ENCODE measurements around the gene CTPS2. TPM values are rescaled to one million over a fixed set of nuclear protein-coding genes. Genes with fewer than 3 reads are reported as not detected.

Gene CTPS2
- total RNA-seq, 6 experiments from 2014 or later, result 5.1 to 7.3 (median 6.5) TPM

- Mint-ChIP-seq H3K27me3 (ENCODE audit: insufficient read depth) (no peaks in the 10 kb centered on the region), H3K27ac (no peak overlapping the region), H3K9me3 (no peaks in the 10 kb centered on the region), H3K4me1 (ENCODE audit: low read depth) (peaks cover 12% of the 10 kb centered on the region), H3K4me3 (no peak overlapping the region), H3K36me3 (ENCODE audit: low read depth) (no peaks in the 10 kb centered on the region)
- TF ChIP-seq CTCF (IDR thresholded peaks at IDR 0.05), result no peak
- DNase-seq, result no peak
Observed at GRCh38 chrX:16745659-16746058, 33.2 kb upstream of the CTPS2 start.

- TF ChIP-seq CTCF (IDR thresholded peaks at IDR 0.05), result no peak
- no peaks in the 10 kb centered on the region for H3K9me3 Mint-ChIP-seq
- no peak overlapping the region for H3K27ac Mint-ChIP-seq
- no peaks in the 10 kb centered on the region for H3K27me3 Mint-ChIP-seq (ENCODE audit: insufficient read depth)
- H3K36me3 Mint-ChIP-seq (ENCODE audit: low read depth), result no peaks in the 10 kb centered on the region
- H3K4me3 Mint-ChIP-seq, result no peak overlapping the region
- no peak for DNase-seq
- H3K4me1 Mint-ChIP-seq (ENCODE audit: low read depth), result peaks cover 12% of the 10 kb centered on the region
Observed at GRCh38 chrX:16745102-16745501, 32.6 kb upstream of the CTPS2 start.

DNA sequence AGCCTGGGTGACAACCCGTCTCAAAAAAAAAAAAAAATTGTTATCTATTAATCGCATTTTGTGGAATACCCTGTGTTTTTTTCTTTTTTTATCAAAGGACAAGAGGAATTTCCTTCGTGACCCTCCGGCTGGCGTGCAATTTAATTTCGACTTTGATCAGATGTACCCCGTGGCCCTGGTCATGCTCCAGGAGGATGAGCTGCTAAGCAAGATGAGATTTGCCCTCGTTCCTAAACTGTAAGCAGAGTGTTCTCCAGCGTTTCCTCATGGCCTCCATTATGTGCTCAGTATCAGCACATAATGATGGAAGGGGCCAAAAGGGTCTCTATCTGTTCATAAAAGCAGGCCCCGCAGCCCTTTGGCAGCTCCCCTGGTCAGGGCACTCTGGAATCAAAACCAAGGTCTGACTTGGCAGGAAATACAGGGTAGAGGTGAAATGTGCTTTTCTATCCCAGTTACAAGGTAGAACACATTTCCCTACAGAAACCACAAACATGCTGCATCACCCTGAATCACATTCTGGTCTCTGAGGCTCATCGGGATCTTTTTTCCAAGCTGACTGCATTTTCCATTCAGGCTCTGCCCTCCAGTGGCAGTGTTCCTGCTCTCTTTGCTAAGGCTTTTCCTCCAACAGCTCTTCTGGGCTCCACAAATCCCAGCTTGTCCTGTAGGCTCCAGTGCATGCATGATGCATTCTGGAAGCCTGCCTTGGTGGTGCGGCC, 31.3 kb upstream of the CTPS2 start:
- DNase-seq, result peak; percentile 80
- H3K36me3 Mint-ChIP-seq (ENCODE audit: low read depth), result no peaks in the 10 kb centered on the region
- no peak overlapping the region for H3K4me3 Mint-ChIP-seq
- H3K27me3 Mint-ChIP-seq (ENCODE audit: insufficient read depth), result no peaks in the 10 kb centered on the region
- TF ChIP-seq CTCF (IDR thresholded peaks at IDR 0.05), result peak; percentile 56
- H3K27ac Mint-ChIP-seq, result peak overlapping the region; percentile 90
- peaks cover 12% of the 10 kb centered on the region for H3K4me1 Mint-ChIP-seq (ENCODE audit: low read depth)
- no peaks in the 10 kb centered on the region for H3K9me3 Mint-ChIP-seq

DNA sequence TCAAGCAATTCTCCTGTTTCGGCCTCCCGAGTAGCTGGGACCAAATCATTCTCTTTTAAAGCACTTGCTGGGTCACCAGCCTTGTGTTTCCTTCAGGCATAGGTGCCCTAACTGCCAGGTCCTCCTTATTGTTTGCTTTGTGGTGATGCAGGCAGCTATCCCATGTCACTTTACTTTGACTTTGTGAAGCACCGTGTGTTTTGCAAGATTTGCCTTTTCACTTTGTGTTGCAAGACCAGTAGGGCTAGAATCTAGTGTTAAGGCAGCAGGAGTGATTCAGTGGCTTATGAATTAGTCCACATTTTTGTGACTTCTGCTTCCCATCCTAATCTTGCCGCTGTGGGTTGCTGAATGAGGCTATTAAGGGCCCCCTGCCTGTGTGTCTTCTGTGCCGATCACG, 27.1 kb upstream of the CTPS2 start:
- H3K36me3 Mint-ChIP-seq (ENCODE audit: low read depth), result no peaks in the 10 kb centered on the region
- no peak for TF ChIP-seq CTCF (IDR thresholded peaks at IDR 0.05)
- no peak overlapping the region for H3K4me3 Mint-ChIP-seq
- no peak overlapping the region for H3K27ac Mint-ChIP-seq
- H3K27me3 Mint-ChIP-seq (ENCODE audit: insufficient read depth), result no peaks in the 10 kb centered on the region
- no peak for DNase-seq
- H3K9me3 Mint-ChIP-seq, result no peaks in the 10 kb centered on the region
- H3K4me1 Mint-ChIP-seq (ENCODE audit: low read depth), result peaks cover 12% of the 10 kb centered on the region

GRCh38 chrX:16737024-16737423, 24.6 kb upstream of the CTPS2 start:
- TF ChIP-seq CTCF (IDR thresholded peaks at IDR 0.05), result no peak
- H3K36me3 Mint-ChIP-seq (ENCODE audit: low read depth), result no peaks in the 10 kb centered on the region
- no peaks in the 10 kb centered on the region for H3K9me3 Mint-ChIP-seq
- no peak overlapping the region for H3K4me3 Mint-ChIP-seq
- H3K27me3 Mint-ChIP-seq (ENCODE audit: insufficient read depth), result no peaks in the 10 kb centered on the region
- H3K27ac Mint-ChIP-seq, result no peak overlapping the region
- no peaks in the 10 kb centered on the region; the same call in 1 of the 2 replicates for H3K4me1 Mint-ChIP-seq (ENCODE audit: low read depth)
- DNase-seq, result no peak

Data from HFFc6 (cell line).